ENCODE results near the gene DICER1.

DICER1 gene

GRCh38 chr14:95092723-95093122 lies 64.6 kb downstream of the DICER1 start:
- DNase-seq (ENCODE audit: low read depth in 2 of 3, low spot score in 2 of 3): no peak

- no peak for DNase-seq (ENCODE audit: low read depth in 2 of 3, low spot score in 2 of 3)
These were observed 65.7 kb downstream of the DICER1 start for GRCh38 chr14:95091581-95091980.

- no peak for DNase-seq (ENCODE audit: low read depth in 2 of 3, low spot score in 2 of 3)
These were observed 68.7 kb downstream of the DICER1 start for GRCh38 chr14:95088665-95089064.

GRCh38 chr14:95087619-95088018 lies 69.7 kb downstream of the DICER1 start:
- DNase-seq (ENCODE audit: low read depth in 2 of 3, low spot score in 2 of 3): no peak

- no peak for DNase-seq (ENCODE audit: low read depth in 2 of 3, low spot score in 2 of 3)
These were observed 72.0 kb downstream of the DICER1 start for GRCh38 chr14:95085321-95085720.

- DNase-seq (ENCODE audit: low read depth in 2 of 3, low spot score in 2 of 3): no peak
These were observed 78.5 kb downstream of the DICER1 start for GRCh38 chr14:95078867-95079266.

- DNase-seq (ENCODE audit: low read depth in 2 of 3, low spot score in 2 of 3): no peak
These were observed 80.0 kb downstream of the DICER1 start for GRCh38 chr14:95077345-95077744.

- DNase-seq (ENCODE audit: low read depth in 2 of 3, low spot score in 2 of 3): no peak
These were observed 81.5 kb downstream of the DICER1 start for GRCh38 chr14:95075789-95076188.

- no peak for DNase-seq (ENCODE audit: low read depth in 2 of 3, low spot score in 2 of 3)
These were observed 83.4 kb downstream of the DICER1 start for GRCh38 chr14:95073947-95074346.

GRCh38 chr14:95072310-95072905 lies 84.9 kb downstream of the DICER1 start:
- DNase-seq (ENCODE audit: low read depth in 2 of 3, low spot score in 2 of 3): no peak

GRCh38 chr14:95071649-95072280 lies 85.6 kb downstream of the DICER1 start:
- no peak for DNase-seq (ENCODE audit: low read depth in 2 of 3, low spot score in 2 of 3)

- no peak for DNase-seq (ENCODE audit: low read depth in 2 of 3, low spot score in 2 of 3)
These were observed 86.4 kb downstream of the DICER1 start for GRCh38 chr14:95070748-95071435.

GRCh38 chr14:95069547-95069946 lies 87.8 kb downstream of the DICER1 start:
- DNase-seq (ENCODE audit: low read depth in 2 of 3, low spot score in 2 of 3): no peak

GRCh38 chr14:95069018-95069417 lies 88.3 kb downstream of the DICER1 start:
- DNase-seq (ENCODE audit: low read depth in 2 of 3, low spot score in 2 of 3): no peak

GRCh38 chr14:95068521-95068920 lies 88.8 kb downstream of the DICER1 start:
- DNase-seq (ENCODE audit: low read depth in 2 of 3, low spot score in 2 of 3): no peak

GRCh38 chr14:95068080-95068479 lies 89.2 kb downstream of the DICER1 start:
- no peak for DNase-seq (ENCODE audit: low read depth in 2 of 3, low spot score in 2 of 3)

GRCh38 chr14:95067526-95067925 lies 89.8 kb downstream of the DICER1 start:
- no peak for DNase-seq (ENCODE audit: low read depth in 2 of 3, low spot score in 2 of 3)

- DNase-seq (ENCODE audit: low read depth in 2 of 3, low spot score in 2 of 3): no peak
These were observed 90.8 kb downstream of the DICER1 start for GRCh38 chr14:95066427-95066986.

GRCh38 chr14:95065411-95065810 lies 91.9 kb downstream of the DICER1 start:
- DNase-seq (ENCODE audit: low read depth in 2 of 3, low spot score in 2 of 3): no peak

GRCh38 chr14:95064734-95065133 lies 92.6 kb downstream of the DICER1 start:
- DNase-seq (ENCODE audit: low read depth in 2 of 3, low spot score in 2 of 3): no peak

- no peak for DNase-seq (ENCODE audit: low read depth in 2 of 3, low spot score in 2 of 3)
These were observed 93.1 kb downstream of the DICER1 start for GRCh38 chr14:95064256-95064655.

GRCh38 chr14:95063391-95063790 lies 93.9 kb downstream of the DICER1 start:
- DNase-seq (ENCODE audit: low read depth in 2 of 3, low spot score in 2 of 3): no peak
